ENCODE data around the gene PDE8B. TPM values are rescaled to one million over a fixed set of nuclear protein-coding genes. Genes with fewer than 3 reads are reported as not detected.
A peak's percentile ranks its signal among the peaks of the same experiment; 100 is the strongest.

The PDE8B gene, protein sequence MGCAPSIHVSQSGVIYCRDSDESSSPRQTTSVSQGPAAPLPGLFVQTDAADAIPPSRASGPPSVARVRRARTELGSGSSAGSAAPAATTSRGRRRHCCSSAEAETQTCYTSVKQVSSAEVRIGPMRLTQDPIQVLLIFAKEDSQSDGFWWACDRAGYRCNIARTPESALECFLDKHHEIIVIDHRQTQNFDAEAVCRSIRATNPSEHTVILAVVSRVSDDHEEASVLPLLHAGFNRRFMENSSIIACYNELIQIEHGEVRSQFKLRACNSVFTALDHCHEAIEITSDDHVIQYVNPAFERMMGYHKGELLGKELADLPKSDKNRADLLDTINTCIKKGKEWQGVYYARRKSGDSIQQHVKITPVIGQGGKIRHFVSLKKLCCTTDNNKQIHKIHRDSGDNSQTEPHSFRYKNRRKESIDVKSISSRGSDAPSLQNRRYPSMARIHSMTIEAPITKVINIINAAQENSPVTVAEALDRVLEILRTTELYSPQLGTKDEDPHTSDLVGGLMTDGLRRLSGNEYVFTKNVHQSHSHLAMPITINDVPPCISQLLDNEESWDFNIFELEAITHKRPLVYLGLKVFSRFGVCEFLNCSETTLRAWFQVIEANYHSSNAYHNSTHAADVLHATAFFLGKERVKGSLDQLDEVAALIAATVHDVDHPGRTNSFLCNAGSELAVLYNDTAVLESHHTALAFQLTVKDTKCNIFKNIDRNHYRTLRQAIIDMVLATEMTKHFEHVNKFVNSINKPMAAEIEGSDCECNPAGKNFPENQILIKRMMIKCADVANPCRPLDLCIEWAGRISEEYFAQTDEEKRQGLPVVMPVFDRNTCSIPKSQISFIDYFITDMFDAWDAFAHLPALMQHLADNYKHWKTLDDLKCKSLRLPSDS
- not detected in 2 replicates for total RNA-seq

DNA sequence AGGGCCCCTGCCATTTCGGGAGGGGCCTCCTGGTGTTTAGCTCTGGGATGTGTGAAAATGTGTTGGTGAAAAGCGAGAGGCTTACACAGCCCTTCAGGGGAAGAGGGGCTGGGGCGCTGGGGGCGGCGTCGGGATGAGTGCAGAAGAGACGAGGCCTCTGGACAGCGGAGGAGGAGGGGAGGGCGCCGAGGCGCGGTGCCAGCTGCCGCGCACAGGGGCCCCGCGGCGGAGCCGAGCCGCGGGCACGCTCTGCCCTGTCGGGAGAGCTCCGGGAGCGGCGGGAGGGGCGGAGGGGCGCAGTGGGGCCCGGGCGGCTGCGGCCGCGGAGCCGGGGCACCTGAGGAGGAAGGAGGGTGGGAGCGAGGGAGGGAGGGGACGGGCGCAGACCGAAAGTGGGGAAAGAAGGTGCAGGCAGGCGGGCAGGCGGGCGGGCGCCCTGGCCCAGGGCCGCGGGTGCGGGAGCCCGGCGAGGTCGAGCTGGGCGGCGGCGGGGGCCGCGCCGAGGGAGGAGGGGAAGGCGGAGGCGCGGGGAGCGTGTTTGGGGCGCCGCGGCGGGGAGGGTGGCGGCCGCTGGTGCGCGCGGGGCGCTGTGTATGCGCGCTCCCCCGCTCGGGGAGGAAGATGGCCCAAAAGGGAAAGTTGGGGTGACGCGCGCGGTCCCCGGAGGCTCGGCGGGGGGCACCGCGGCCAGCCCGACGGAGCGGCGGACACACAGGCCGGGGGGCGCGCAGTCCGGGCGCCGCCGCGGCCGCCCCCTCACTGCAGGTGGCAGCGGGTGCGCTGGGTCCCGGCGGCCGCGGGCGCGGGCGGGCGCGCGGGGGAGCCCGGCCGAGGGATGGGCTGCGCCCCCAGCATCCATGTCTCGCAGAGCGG, at the start of gene PDE8B:
TSS of gene PDE8B (plus strand) at position 590 of the 873 bp plus-strand sequence. CDS start at position 836, 246 bp downstream.
- peaks cover 14% of the 10 kb centered on the region for H3K4me1 Mint-ChIP-seq
- ATAC-seq (ENCODE audit: low read depth) (no peak), DNase-seq (no peak)
- intact Hi-C loops (cut with micrococcal nuclease), result no loop called here
- TF ChIP-seq, protein P1, sequence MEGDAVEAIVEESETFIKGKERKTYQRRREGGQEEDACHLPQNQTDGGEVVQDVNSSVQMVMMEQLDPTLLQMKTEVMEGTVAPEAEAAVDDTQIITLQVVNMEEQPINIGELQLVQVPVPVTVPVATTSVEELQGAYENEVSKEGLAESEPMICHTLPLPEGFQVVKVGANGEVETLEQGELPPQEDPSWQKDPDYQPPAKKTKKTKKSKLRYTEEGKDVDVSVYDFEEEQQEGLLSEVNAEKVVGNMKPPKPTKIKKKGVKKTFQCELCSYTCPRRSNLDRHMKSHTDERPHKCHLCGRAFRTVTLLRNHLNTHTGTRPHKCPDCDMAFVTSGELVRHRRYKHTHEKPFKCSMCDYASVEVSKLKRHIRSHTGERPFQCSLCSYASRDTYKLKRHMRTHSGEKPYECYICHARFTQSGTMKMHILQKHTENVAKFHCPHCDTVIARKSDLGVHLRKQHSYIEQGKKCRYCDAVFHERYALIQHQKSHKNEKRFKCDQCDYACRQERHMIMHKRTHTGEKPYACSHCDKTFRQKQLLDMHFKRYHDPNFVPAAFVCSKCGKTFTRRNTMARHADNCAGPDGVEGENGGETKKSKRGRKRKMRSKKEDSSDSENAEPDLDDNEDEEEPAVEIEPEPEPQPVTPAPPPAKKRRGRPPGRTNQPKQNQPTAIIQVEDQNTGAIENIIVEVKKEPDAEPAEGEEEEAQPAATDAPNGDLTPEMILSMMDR (IDR thresholded peaks at IDR 0.05), result no peak
- ChIA-PET POLR2A (no interaction called here), CTCF (no interaction called here)
- H3K4me3 Mint-ChIP-seq, result peak within 1 kb of the TSS; percentile 85
- no peak within 1 kb of the TSS for H3K27ac Mint-ChIP-seq
- H3K36me3 Mint-ChIP-seq (ENCODE audit: low read depth), result no peaks in the 10 kb centered on the region
- no peaks in the 10 kb centered on the region for H3K9me3 Mint-ChIP-seq
- H3K27me3 Mint-ChIP-seq, result peaks cover 56% of the 10 kb centered on the region

DNA sequence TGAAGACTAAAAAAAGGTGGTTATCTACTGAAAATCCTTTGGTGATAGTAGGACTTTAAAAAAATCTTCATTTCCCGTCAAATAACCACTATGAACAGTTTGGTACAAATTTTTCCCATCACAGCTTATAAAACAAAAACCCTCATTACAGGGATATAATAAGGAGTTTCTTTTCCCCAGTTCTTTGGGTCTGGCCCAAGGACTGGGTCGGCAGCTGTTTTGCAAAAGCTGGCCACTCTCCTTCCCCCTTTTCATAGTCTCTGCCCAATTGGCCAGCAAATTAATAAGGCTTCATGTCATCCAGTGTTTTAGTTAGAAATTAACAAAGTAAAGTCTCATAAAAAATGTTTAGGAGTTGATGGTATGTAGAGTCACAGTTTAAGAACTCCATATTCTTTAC, 47.0 kb upstream of the PDE8B start:
- no peaks in the 10 kb centered on the region for H3K4me1 Mint-ChIP-seq
- TF ChIP-seq, protein P1 (IDR thresholded peaks at IDR 0.05), result no peak
- no peak for DNase-seq
- no peak overlapping the region for H3K4me3 Mint-ChIP-seq
- intact Hi-C loops (cut with micrococcal nuclease), result no loop called here
- H3K36me3 Mint-ChIP-seq (ENCODE audit: low read depth), result no peaks in the 10 kb centered on the region
- H3K9me3 Mint-ChIP-seq, result no peaks in the 10 kb centered on the region
- H3K27ac Mint-ChIP-seq, result no peak overlapping the region
- ChIA-PET POLR2A (no interaction called here), CTCF (no interaction called here)
- ATAC-seq (ENCODE audit: low read depth), result no peak
- H3K27me3 Mint-ChIP-seq, result peaks cover 1% of the 10 kb centered on the region

DNA sequence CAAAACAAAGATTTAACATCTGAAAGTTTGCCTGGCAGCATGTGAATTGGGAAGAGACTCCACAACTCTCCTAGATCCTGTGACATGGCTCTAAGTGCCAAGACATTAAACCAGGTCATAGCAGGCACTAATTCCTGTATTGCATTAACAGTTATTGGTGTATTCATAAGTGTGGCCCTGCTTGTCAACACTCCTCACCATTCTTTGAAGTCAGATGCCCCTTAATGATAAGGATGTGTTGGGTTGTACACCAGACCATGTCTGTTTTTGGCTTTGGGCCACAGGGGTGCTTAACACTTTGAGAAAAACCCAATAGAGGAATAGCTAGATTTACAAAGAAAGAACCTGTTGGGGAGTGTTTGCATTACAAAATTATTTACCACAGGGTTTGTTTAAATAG, 43.4 kb upstream of the PDE8B start:
- POLR2A ChIA-PET, result no interaction called here
- CTCF ChIA-PET, result no interaction called here
- no peak overlapping the region for H3K4me3 Mint-ChIP-seq
- intact Hi-C loops (cut with micrococcal nuclease), result no loop called here
- no peaks in the 10 kb centered on the region for H3K9me3 Mint-ChIP-seq
- H3K27ac Mint-ChIP-seq, result no peak overlapping the region
- no peaks in the 10 kb centered on the region for H3K36me3 Mint-ChIP-seq (ENCODE audit: low read depth)
- H3K4me1 Mint-ChIP-seq, result no peaks in the 10 kb centered on the region
- H3K27me3 Mint-ChIP-seq, result peaks cover 14% of the 10 kb centered on the region
- TF ChIP-seq, protein P1 (IDR thresholded peaks at IDR 0.05), result no peak
- DNase-seq (no peak), ATAC-seq (ENCODE audit: low read depth) (no peak)

DNA sequence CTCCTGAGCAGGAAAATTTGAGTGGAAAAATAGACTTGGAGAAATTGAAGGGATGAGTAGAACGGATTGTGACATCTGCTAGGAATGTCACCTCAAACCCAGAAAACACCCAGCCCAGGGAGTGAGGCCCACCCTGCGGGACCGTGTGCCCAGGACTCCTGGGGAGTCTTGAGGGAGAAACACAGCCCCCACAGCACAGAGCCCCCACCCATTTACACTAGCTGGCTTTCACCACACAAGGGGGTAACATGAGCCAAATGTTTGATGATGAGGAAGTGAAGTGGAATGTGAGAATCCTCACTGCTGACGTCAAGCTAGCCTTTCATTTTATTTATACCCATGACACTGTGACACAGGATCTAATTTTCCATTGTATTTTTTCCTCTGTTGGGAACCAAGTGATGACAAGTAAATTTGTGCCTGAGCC, 42.8 kb upstream of the PDE8B start:
- CTCF ChIA-PET, result no interaction called here
- TF ChIP-seq, protein P1 (IDR thresholded peaks at IDR 0.05), result no peak
- H3K9me3 Mint-ChIP-seq, result no peaks in the 10 kb centered on the region
- DNase-seq (no peak), ATAC-seq (ENCODE audit: low read depth) (no peak)
- intact Hi-C loops (cut with micrococcal nuclease), result no loop called here
- POLR2A ChIA-PET, result no interaction called here
- no peaks in the 10 kb centered on the region for H3K36me3 Mint-ChIP-seq (ENCODE audit: low read depth)
- no peak overlapping the region for H3K27ac Mint-ChIP-seq
- no peak overlapping the region for H3K4me3 Mint-ChIP-seq
- H3K4me1 Mint-ChIP-seq, result no peaks in the 10 kb centered on the region
- peaks cover 14% of the 10 kb centered on the region for H3K27me3 Mint-ChIP-seq

All from activated B cell treated with CpG ODN at 0.5 μM for 24 hours (primary cell).